Upper lobe of right lung (tissue), 1 donor: ENCODE measurements around the gene SRSF6. TPM values are rescaled to one million over a fixed set of nuclear protein-coding genes. Genes with fewer than 3 reads are reported as not detected.

Experiments used
- ATAC-seq: fragments of 200-7000 bp; cut with Tn5 transposase; one replicate; pipeline ENCODE4 v1.9.1; 2020; ENCODE audit warnings: mild to moderate bottlenecking, moderate library complexity
- DNase-seq: peaks from one replicate; pipeline ENCODE4 v3.0.0-alpha.2; 2020
- H3K27ac ChIP-seq: fragments of 200-600 bp; one replicate; pipeline ENCODE4 v1.8.0; 2022
- H3K27me3 ChIP-seq: fragments of 200-600 bp; one replicate; pipeline ENCODE4 v1.8.0; 2022; ENCODE audit warnings: mild to moderate bottlenecking
- H3K36me3 ChIP-seq: fragments of 200-600 bp; one replicate; pipeline ENCODE4 v1.8.0; 2022
- H3K4me1 ChIP-seq: fragments of 200-600 bp; one replicate; pipeline ENCODE4 v1.8.0; 2022
- H3K4me3 ChIP-seq: fragments of 200-600 bp; one replicate; pipeline ENCODE4 v1.8.0; 2022; ENCODE audit warnings: mild to moderate bottlenecking
- H3K9me3 ChIP-seq: fragments of 200-600 bp; one replicate; pipeline ENCODE4 v1.8.0; 2022
- CTCF ChIP-seq: fragments of 200-600 bp; IDR thresholded peaks from one replicate; pipeline ENCODE4 v1.8.0; 2022; ENCODE audit warnings: antibody characterized with exemption
- intact Hi-C: fragments of 100-400 bp; cut with DNase I; formaldehyde crosslinking; loops from one replicate; pipeline ENCODE4 v1.11.0; 2022
- total RNA-seq: library from RNA; stranded (reverse); fragmentation: NEBNext Ultra II Directional; extraction: Animal tissue kit (Norgen Biotek cat#: 25700); gene quantifications from one replicate; pipeline ENCODE4 v1.2.1, GENCODE V29; 2021
- donor health status: DM: no; HTN: yes; CAD: no; lungs with severe emphysema.

The SRSF6 gene
- total RNA-seq, 1 donor from 2014 or later: 145 TPM

- H3K4me3 ChIP-seq: no peak overlapping the region
- H3K36me3 ChIP-seq: peaks cover 65% of the 10 kb centered on the region
- no peak for ATAC-seq
- no peak overlapping the region for H3K27ac ChIP-seq
- intact Hi-C loops: no loop called here
- peaks cover 24% of the 10 kb centered on the region for H3K4me1 ChIP-seq
- DNase-seq: no peak
- no peak for TF ChIP-seq CTCF
- H3K9me3 ChIP-seq: no peaks in the 10 kb centered on the region
- H3K27me3 ChIP-seq: no peaks in the 10 kb centered on the region
These were observed 2.6 kb downstream of the SRSF6 start for GRCh38 chr20:43460172-43460829.

GRCh38 chr20:43460830-43461200, 3.1 kb downstream of the SRSF6 start:
- H3K27me3 ChIP-seq: no peaks in the 10 kb centered on the region
- ATAC-seq (no peak), DNase-seq (no peak)
- no peak overlapping the region for H3K4me3 ChIP-seq
- no peak for TF ChIP-seq CTCF
- peaks cover 24% of the 10 kb centered on the region for H3K4me1 ChIP-seq
- intact Hi-C loops: no loop called here
- peaks cover 70% of the 10 kb centered on the region for H3K36me3 ChIP-seq
- H3K27ac ChIP-seq: no peak overlapping the region
- no peaks in the 10 kb centered on the region for H3K9me3 ChIP-seq

- Histone ChIP-seq H3K4me3 (no peak overlapping the region), H3K27me3 (no peaks in the 10 kb centered on the region), H3K4me1 (peaks cover 19% of the 10 kb centered on the region), H3K36me3 (peaks cover 81% of the 10 kb centered on the region), H3K9me3 (no peaks in the 10 kb centered on the region), H3K27ac (no peak overlapping the region)
- DNase-seq (no peak), ATAC-seq (no peak)
- no peak for TF ChIP-seq CTCF
- intact Hi-C loops: no loop called here
These were observed 4.4 kb downstream of the SRSF6 start for GRCh38 chr20:43461894-43462659.

GRCh38 chr20:43462660-43463526, 5.2 kb downstream of the SRSF6 start:
- Histone ChIP-seq H3K4me1 (peaks cover 19% of the 10 kb centered on the region), H3K36me3 (peaks cover 90% of the 10 kb centered on the region), H3K27me3 (no peaks in the 10 kb centered on the region), H3K27ac (no peak overlapping the region), H3K4me3 (no peak overlapping the region), H3K9me3 (no peaks in the 10 kb centered on the region)
- intact Hi-C loops: no loop called here
- ATAC-seq (no peak), DNase-seq (no peak)
- TF ChIP-seq CTCF: no peak

GRCh38 chr20:43463527-43464218, 6.0 kb downstream of the SRSF6 start:
- intact Hi-C loops: no loop called here
- no peak for ATAC-seq
- Histone ChIP-seq H3K36me3 (peaks cover 96% of the 10 kb centered on the region), H3K9me3 (no peaks in the 10 kb centered on the region), H3K27ac (no peak overlapping the region), H3K4me3 (no peak overlapping the region), H3K4me1 (peaks cover 19% of the 10 kb centered on the region), H3K27me3 (no peaks in the 10 kb centered on the region)
- no peak for TF ChIP-seq CTCF
- no peak for DNase-seq
